GM19455 (cell line): Measurements from ENCODE around the gene ZNF221.
A peak's percentile ranks its signal among the peaks of the same experiment; 100 is the strongest.

Experiments used
- ATAC-seq: cut with Tn5 transposase; IDR thresholded peaks from one replicate; pipeline ENCODE4 v1.9.1; 2021; ENCODE audit not compliant: unreplicated experiment

The ZNF221 gene

DNA sequence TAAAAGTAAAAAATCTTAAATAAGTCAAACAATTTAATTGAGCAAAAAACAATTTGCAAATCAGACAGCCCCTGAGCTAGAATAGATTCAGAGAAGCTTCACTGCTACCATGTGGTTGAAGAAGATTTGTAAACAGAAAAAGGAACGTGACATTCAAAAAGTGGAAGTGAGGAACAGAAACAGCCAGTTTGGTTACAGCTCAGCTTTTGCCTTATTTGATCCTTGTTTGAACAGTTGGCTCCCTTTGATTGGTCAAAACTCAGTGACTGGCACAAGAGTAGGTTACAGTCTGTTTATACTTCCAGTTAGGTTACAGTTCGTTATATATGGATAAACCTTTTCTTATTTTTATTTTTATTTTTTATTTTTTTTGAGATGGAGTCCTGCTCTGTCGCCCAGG lies 5.8 kb downstream of the ZNF221 start:
- no peak for ATAC-seq

- no peak for ATAC-seq
These were observed 6.9 kb downstream of the ZNF221 start for GRCh38 chr19:43957891-43958290.

DNA sequence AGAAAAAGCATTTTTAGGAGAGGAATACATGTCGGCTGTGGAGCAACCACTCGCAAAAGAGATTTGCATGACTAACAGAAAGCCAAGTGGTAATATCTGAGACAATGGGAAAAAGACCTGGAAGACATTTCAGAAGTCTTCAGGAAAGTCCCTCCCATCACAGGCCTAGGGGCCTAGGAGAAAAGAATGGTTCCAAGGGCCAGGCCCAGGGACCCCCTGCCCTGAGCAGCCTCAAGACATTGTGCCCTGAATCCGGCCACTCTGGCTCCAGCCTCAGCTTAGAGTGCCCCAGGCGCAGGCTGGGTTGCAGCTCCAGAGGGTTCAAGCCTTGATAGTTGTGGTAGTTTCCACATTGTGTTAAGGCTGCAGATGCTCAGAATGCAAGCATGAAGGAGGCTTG lies 9.4 kb downstream of the ZNF221 start:
- no peak for ATAC-seq

- ATAC-seq, result no peak
These were observed 15.2 kb downstream of the ZNF221 start for GRCh38 chr19:43966079-43966694.

DNA sequence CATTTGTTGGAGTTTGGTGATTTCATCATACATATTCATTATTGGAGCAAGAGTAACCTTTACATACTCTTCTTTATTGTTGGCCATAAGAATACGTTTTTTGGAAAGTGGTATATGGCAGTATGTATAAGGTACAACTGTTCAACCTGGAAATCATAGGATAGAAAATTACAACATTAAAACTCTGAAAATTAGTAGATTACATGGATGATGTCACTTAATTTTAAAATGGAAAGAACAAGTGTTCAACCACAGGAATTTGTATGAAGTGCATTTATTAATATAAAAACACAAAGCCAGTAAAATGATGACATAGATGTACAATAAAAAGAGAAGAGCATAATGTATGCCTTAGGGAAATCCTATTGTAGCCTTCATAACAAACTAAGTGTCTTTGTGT lies 25.7 kb downstream of the ZNF221 start:
- ATAC-seq, result no peak

DNA sequence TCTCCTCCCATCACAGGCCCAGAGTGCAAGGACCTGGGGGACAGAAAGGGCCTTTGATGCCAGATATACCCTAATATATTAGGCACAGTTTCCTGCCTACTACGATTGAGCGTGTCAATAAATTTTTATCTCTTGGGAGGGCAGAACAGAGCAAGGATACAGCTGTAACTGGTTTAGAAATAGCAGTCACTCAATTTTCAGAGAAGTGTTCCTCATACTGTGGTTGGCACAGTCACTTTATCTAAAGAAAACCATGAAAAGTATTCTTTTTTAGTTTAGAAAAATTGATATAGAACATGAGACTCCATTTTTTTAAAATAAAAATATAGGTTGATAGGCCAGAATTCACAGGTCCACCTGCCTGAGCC lies 32.5 kb downstream of the ZNF221 start:
- no peak for ATAC-seq

GRCh38 chr19:43983912-43984686 lies 33.1 kb downstream of the ZNF221 start, which contains the start of gene ZNF155:
Gene ZNF155 (plus strand): TSS chr19:43984188. CDS start chr19:43988544, 4,356 bp downstream.
- ATAC-seq, result peak; percentile 72

DNA sequence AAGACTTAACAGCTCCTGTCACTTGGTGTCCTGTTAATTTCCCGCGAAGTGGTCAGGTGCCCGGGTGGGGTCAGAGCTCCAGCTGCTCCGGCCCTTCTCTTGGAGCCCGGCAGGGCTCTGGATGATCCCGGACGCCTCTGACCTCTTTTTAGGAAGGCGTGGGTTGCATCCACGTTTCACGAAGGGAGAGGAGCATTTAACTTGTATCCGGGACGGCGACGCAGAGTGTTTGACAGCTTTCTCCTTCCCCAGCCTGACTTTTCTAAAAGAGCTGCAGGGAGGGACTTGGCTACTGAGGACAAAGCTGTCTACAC lies 33.6 kb downstream of the ZNF221 start:
- peak; percentile 13 for ATAC-seq

DNA sequence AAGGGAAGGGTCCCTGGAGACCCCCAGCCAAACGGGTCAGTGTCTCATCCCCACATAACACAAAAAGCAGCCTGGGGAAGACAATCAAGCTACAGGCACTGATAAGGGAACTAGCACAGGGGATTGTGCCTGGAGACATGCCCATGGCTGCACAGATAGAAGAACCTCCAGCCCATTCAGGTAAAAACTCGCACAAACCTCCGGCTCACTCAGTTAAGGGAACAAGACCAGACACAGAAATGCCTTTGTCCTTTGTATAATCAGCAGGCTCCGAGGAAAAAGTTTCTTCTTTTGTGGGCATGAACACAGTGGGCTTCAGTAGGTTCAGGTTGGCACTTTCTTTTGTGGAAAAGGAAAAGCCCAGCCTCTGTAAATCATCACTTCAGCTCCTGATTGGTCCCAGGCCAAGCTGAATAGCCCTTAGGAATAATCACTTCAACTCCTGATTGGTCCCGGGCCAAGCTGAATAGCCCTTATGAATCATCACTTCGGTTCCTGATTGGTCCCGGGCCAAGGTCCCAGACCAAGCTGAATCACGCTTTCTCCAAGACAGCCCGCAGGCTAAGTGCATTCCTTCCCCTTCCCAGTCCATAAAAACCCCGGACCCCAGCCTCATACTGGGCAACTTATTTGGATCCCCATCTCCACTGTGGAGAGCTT lies 46.7 kb downstream of the ZNF221 start:
- ATAC-seq, result no peak

DNA sequence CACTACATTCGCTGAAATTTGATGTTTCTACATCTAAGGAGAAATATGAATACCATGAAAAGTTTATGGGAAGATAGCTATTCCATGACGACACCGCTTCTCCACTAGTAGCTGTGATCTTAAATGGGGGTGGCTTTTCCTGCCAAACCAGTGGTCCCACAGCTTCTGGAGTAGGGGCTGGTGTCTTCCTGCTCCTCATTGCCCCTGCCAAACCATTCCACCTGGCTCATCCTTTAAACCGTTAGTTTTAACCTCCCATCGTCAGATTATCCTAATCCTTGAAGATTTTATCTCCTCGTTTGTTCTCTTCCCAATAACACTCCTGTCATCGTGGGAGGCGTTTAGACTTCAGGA lies 51.2 kb downstream of the ZNF221 start:
- no peak for ATAC-seq

DNA sequence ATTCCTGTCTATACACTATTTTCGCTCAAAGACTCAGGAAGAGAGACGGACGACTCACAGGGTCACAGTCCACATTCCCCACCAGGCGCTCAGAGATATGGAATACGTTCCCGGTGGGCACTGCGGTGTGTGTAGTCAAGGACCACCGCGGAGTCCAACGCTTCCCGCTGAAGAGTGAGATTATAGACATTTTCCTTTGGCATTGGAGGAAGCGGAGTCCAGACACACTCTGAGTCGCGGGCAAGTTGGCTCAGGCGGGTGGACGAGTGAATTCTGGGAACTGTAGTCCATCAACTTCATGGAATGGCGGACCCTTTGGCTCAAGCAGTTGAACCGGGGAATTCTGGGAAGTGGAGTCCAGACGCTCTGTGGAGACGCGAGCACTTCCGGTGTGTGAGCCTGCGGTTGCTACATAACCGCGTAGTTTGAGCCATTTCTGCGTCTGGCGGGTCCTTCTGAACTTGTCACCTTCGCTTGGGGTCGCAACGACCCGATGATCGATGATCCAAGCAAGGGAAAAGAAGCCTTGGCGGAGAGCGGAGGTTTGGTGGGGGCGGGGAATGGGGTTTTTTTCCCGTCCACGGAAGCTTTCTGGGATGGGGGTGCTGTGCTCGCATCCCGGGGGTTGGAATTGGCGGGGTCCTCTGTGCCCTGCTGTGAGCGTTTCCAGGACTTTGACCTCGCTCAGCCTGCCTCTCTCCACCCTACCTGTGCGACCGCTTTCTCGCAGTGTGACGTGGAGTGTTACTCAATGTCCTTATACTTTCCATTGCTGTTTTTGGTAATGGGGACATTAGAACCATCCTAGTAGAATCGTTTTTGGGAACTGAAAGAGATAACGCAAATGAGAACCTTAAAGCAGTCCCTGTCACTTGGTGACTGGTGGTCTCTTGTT lies 51.8 kb downstream of the ZNF221 start, which contains the start of gene ZNF230:
Gene ZNF230 (plus strand): TSS at position 392 of the 895 bp plus-strand sequence. CDS start 4,122 bp downstream, outside the sequence.
- ATAC-seq, result peak; percentile 83

DNA sequence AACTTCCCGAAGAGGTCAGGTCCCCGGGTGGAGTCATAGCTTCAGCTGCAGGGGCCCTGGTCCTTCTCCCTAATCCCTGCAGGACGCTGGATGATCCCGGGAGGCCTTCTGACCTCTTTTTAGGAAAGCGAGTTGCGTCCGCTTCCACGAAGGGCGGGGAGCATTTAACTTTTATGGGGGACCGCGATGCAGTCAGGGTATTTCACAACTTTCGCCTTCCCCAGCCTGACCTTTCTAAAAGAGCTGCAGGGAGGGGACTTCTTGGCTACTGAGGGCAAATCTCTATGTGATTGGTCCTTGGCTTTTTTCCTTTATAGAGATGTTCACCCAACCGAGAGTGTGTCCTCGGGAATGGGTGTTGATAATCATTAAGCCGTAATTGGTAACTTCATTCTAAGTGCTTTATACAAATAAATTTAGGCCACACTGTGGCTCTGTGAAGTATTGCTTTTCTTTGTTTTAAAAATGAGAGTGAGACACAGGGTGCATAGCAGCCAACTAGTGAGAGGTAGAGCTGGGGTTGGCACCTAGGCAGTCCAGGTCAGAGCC lies 52.5 kb downstream of the ZNF221 start:
- no peak for ATAC-seq

- no peak for ATAC-seq
These were observed 54.9 kb downstream of the ZNF221 start for GRCh38 chr19:44005973-44006372.

DNA sequence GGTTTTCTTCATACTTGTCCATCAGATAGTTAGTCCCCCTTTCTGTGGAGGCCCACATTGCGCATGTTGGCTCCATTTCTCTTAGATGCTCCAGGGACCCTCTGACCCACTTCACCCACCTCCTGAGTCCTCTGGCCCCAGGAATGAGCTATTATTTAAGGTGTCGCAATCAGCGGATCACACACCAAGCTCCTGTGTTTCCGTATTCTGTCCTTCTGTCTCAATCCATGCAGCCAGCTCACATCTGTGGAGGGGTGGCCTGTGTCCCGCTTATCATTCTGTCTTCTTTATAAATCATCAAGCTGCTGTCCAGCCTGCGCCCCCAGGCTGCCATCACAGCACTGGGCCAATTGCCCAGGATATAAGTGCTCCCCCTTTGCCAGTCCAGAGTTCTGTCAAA lies 56.4 kb downstream of the ZNF221 start:
- no peak for ATAC-seq

DNA sequence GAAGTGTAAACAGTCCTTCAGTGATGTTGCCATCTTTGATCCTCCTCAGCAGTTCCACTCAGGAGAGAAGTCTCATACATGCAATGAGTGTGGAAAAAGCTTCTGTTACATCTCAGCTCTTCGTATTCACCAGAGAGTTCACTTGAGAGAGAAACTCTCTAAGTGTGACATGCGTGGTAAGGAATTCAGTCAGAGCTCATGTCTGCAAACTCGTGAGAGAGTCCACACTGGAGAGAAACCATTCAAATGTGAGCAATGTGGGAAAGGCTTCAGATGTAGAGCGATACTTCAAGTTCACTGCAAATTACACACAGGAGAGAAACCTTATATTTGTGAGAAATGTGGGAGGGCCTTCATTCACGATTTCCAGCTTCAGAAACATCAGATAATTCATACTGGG lies 59.4 kb downstream of the ZNF221 start:
- ATAC-seq, result no peak
